ENCODE measurements around the gene SLCO2B1.
A peak's percentile ranks its signal among the peaks of the same experiment; 100 is the strongest.

SLCO2B1 gene

DNA sequence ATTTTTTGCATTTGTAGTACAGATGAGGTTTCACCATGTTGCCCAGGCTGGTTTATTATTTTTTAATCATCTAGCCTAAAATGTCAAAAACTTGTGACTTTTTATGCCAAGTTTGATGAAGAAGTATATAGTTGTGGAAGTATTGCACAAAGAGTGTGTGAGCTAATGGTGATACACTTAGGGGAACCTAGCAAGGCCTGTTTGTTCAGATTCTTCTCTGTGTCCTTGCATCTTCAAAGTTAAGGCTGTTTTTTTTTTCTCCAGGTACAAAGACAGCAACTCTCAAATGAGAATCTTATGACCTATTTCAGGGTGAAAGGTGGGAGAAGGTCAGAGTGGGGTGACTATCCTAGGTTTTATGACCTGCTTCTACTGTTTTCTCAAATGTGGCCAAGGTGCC lies 7.3 kb downstream of the SLCO2B1 start:
- no peaks in the 10 kb centered on the region for H3K9me3 ChIP-seq (ENCODE audit: control insufficient read depth, low read length)
- no peak overlapping the region for H3K4me2 ChIP-seq (ENCODE audit: low read length)
- H3K27me3 ChIP-seq (ENCODE audit: control insufficient read depth, insufficient read depth, low read length): no peaks in the 10 kb centered on the region
- no peaks in the 10 kb centered on the region for H3K4me1 ChIP-seq
- TF ChIP-seq, protein P1, sequence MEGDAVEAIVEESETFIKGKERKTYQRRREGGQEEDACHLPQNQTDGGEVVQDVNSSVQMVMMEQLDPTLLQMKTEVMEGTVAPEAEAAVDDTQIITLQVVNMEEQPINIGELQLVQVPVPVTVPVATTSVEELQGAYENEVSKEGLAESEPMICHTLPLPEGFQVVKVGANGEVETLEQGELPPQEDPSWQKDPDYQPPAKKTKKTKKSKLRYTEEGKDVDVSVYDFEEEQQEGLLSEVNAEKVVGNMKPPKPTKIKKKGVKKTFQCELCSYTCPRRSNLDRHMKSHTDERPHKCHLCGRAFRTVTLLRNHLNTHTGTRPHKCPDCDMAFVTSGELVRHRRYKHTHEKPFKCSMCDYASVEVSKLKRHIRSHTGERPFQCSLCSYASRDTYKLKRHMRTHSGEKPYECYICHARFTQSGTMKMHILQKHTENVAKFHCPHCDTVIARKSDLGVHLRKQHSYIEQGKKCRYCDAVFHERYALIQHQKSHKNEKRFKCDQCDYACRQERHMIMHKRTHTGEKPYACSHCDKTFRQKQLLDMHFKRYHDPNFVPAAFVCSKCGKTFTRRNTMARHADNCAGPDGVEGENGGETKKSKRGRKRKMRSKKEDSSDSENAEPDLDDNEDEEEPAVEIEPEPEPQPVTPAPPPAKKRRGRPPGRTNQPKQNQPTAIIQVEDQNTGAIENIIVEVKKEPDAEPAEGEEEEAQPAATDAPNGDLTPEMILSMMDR (IDR thresholded peaks at IDR 0.05): no peak
- H3K4me3 ChIP-seq (ENCODE audit: low read depth, low read length): no peak overlapping the region
- H3K9ac ChIP-seq: no peak overlapping the region
- no peaks in the 10 kb centered on the region for H3K36me3 ChIP-seq (ENCODE audit: control insufficient read depth, insufficient read depth, low read length)
- H3K27ac ChIP-seq: no peak overlapping the region
- no peak overlapping the region for H2AFZ ChIP-seq
- no peaks in the 10 kb centered on the region for H3K79me2 ChIP-seq

DNA sequence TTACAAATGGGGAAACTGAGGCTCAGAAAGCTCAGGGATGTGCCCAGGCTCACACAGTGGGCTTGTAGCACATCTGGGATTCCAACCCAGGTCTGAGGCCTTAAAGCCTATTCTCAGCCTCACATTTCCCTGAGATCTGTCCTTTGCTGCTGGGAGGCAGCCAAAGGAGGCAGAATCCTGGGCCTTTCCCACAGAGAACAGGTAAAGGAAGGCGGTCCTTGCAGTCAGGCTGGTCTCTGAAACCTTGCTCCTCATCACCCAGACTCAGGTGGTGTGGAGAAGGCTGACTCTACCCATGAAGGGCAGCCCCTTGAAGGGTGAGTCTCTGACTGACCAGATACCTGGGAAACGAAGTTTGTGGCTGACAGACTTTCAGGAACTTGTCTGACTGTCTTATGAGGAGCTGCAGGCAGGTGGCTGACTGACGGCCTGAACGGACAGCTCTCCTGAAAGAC lies 7.8 kb downstream of the SLCO2B1 start:
- no peaks in the 10 kb centered on the region for H3K27me3 ChIP-seq (ENCODE audit: control insufficient read depth, insufficient read depth, low read length)
- no peak overlapping the region for H3K4me3 ChIP-seq (ENCODE audit: low read depth, low read length)
- no peaks in the 10 kb centered on the region for H3K4me1 ChIP-seq
- TF ChIP-seq, protein P1 (IDR thresholded peaks at IDR 0.05): no peak
- no peaks in the 10 kb centered on the region for H3K9me3 ChIP-seq (ENCODE audit: control insufficient read depth, low read length)
- no peaks in the 10 kb centered on the region for H3K36me3 ChIP-seq (ENCODE audit: control insufficient read depth, insufficient read depth, low read length)
- H3K27ac ChIP-seq: no peak overlapping the region
- H3K9ac ChIP-seq: no peak overlapping the region
- H3K4me2 ChIP-seq (ENCODE audit: low read length): no peak overlapping the region
- no peaks in the 10 kb centered on the region for H3K79me2 ChIP-seq
- no peak overlapping the region for H2AFZ ChIP-seq

DNA sequence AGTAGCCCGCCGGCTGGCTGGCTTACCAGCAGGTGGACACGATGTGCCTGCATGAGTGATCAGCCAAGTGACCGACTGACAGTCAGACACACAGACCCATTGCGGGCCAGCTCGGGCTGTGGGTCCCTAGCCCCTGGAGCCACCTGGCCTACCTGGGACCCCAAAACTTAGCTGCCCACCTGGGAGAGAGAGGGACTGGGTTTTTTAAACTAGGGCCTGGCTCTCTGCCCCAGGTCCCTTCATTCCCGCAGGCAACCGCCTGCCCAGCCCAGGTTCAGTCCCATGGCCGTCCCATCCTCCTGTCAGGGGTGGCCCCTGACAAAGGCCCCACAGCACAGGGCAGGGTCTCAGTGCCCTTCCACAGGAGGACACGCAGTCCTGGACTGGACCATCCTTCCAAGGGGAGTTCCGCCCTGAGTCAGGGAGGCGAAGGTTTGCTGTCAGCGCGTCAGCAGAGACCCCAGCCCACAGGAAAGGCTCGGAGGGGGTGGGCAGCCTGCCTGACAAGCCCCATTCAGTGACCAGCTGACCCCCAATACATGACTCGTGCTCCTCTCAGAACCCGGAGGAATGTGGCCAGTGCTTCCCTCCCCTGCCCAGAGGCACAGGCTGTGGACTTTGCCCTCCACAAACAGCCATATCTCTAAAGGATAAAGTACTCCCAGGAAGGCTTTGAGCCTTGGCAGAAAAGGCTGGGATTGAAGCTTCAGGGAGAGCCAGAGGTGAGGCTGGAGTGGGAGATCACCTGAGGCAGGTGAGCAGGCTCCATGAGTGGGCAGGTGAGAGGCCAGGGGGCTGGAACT lies 8.4 kb downstream of the SLCO2B1 start:
- Histone ChIP-seq H3K4me3 (ENCODE audit: low read depth, low read length) (no peak overlapping the region), H3K79me2 (no peaks in the 10 kb centered on the region), H3K36me3 (ENCODE audit: control insufficient read depth, insufficient read depth, low read length) (no peaks in the 10 kb centered on the region), H3K9ac (no peak overlapping the region), H3K27ac (peak overlapping the region; percentile 61), H2AFZ (no peak overlapping the region), H3K4me1 (no peaks in the 10 kb centered on the region), H3K9me3 (ENCODE audit: control insufficient read depth, low read length) (no peaks in the 10 kb centered on the region), H3K27me3 (ENCODE audit: control insufficient read depth, insufficient read depth, low read length) (no peaks in the 10 kb centered on the region), H3K4me2 (ENCODE audit: low read length) (no peak overlapping the region)
- TF ChIP-seq, protein P1 (IDR thresholded peaks at IDR 0.05): no peak

GRCh38 chr11:75160220-75160757 lies 9.4 kb downstream of the SLCO2B1 start:
- Histone ChIP-seq H3K4me1 (no peaks in the 10 kb centered on the region), H3K9ac (no peak overlapping the region)

More at GRCh38 chr11:75160220-75160757, 9.4 kb downstream of the SLCO2B1 start:
- Histone ChIP-seq H3K27ac (peak overlapping the region; percentile 61), H3K79me2 (no peaks in the 10 kb centered on the region), H3K9me3 (ENCODE audit: control insufficient read depth, low read length) (no peaks in the 10 kb centered on the region), H2AFZ (no peak overlapping the region), H3K27me3 (ENCODE audit: control insufficient read depth, insufficient read depth, low read length) (no peaks in the 10 kb centered on the region), H3K4me2 (ENCODE audit: low read length) (no peak overlapping the region), H3K4me3 (ENCODE audit: low read depth, low read length) (no peak overlapping the region), H3K36me3 (ENCODE audit: control insufficient read depth, insufficient read depth, low read length) (no peaks in the 10 kb centered on the region)
- TF ChIP-seq, protein P1 (IDR thresholded peaks at IDR 0.05): no peak
